Measurements from ENCODE around the gene GPR183.

Gene GPR183

DNA sequence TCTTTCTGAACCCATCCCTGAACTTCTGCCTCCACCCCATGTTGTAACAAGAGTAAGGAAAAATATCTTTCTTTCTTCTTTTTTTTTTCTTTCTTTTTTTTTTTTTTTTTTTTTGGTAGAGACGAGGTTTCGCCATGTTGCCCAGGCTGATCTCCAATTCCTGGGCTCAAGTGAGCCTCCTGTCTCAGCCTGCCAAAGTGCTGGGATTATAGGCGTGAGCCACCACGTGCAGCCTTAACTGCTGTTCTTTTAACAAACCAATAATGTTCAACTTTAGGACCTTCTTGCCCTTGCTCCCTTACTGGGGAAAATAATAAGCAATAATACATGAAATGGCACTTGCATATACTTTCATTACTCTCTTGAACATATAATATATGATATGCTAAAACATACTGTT, 19.6 kb downstream of the GPR183 start:
- TF ChIP-seq, protein P1, sequence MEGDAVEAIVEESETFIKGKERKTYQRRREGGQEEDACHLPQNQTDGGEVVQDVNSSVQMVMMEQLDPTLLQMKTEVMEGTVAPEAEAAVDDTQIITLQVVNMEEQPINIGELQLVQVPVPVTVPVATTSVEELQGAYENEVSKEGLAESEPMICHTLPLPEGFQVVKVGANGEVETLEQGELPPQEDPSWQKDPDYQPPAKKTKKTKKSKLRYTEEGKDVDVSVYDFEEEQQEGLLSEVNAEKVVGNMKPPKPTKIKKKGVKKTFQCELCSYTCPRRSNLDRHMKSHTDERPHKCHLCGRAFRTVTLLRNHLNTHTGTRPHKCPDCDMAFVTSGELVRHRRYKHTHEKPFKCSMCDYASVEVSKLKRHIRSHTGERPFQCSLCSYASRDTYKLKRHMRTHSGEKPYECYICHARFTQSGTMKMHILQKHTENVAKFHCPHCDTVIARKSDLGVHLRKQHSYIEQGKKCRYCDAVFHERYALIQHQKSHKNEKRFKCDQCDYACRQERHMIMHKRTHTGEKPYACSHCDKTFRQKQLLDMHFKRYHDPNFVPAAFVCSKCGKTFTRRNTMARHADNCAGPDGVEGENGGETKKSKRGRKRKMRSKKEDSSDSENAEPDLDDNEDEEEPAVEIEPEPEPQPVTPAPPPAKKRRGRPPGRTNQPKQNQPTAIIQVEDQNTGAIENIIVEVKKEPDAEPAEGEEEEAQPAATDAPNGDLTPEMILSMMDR (IDR thresholded peaks at IDR 0.05; ENCODE audit: low read depth, low read length, missing control alignments), result no peak
- no peak for DNase-seq (ENCODE audit: low read depth)
- in situ Hi-C loops (cut with HindIII; ENCODE audit: low sequenced_read_pairs), result no loop called here
- no peak overlapping the region for H3K4me3 ChIP-seq (ENCODE audit: low read depth, low read length)

GRCh38 chr13:99285432-99286182, 21.6 kb downstream of the GPR183 start:
- no peak overlapping the region for H3K4me3 ChIP-seq (ENCODE audit: low read depth, low read length)
- no peak for DNase-seq (ENCODE audit: low read depth)
- in situ Hi-C loops (cut with HindIII; ENCODE audit: low sequenced_read_pairs), result no loop called here
- TF ChIP-seq, protein P1 (IDR thresholded peaks at IDR 0.05; ENCODE audit: low read depth, low read length, missing control alignments), result no peak

- no peak for DNase-seq (ENCODE audit: low read depth)
- no peak overlapping the region for H3K4me3 ChIP-seq (ENCODE audit: low read depth, low read length)
- in situ Hi-C loops (cut with HindIII; ENCODE audit: low sequenced_read_pairs), result no loop called here
- TF ChIP-seq, protein P1 (IDR thresholded peaks at IDR 0.05; ENCODE audit: low read depth, low read length, missing control alignments), result no peak
Observed at GRCh38 chr13:99282264-99283231, 24.7 kb downstream of the GPR183 start.

DNA sequence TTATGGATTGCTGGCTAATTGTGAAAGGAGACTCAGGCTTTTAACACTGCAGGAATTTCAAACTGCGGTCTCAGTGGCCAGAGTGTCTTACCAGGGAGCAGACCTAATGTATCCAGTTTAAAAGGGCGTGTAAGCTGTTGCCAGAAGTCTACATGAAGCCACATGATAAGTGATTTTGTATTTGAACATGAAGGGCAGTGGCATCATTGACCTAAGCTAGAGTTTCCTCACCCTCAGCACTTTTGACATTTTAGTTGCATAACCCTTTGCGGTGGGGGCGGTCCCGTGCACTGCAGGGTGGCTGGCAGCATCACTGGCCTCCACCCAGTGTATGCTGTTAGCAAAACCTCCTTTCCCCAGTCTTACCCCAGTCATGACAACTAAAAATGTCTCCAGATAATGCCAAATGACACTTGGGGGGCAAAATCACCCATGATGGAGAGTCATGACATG, 25.4 kb downstream of the GPR183 start:
- DNase-seq (ENCODE audit: low read depth), result no peak
- in situ Hi-C loops (cut with HindIII; ENCODE audit: low sequenced_read_pairs), result no loop called here
- TF ChIP-seq, protein P1 (IDR thresholded peaks at IDR 0.05; ENCODE audit: low read depth, low read length, missing control alignments), result no peak
- H3K4me3 ChIP-seq (ENCODE audit: low read depth, low read length), result no peak overlapping the region

GRCh38 chr13:99280166-99280565, 27.0 kb downstream of the GPR183 start:
- TF ChIP-seq, protein P1 (IDR thresholded peaks at IDR 0.05; ENCODE audit: low read depth, low read length, missing control alignments), result no peak
- in situ Hi-C loops (cut with HindIII; ENCODE audit: low sequenced_read_pairs), result no loop called here
- no peak for DNase-seq (ENCODE audit: low read depth)
- H3K4me3 ChIP-seq (ENCODE audit: low read depth, low read length), result no peak overlapping the region

DNA sequence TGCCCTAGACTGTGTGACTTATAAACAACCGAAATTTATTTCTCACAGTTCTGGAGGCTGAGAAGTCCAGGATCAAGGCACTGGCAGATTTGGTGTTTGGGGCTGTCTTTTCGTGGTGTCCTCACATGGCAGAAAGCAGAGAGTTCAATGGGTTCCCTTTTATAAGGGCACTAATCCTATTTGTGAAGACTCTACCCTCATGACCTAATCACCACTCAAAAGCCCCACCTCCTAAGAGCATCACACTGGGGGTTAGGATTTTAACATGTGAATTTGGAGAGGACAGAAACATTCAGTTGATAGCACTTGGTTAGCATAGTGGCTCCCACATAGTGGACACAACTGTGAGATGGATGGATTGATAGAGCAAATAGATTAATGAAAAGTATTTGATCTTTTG, 27.6 kb downstream of the GPR183 start:
- TF ChIP-seq, protein P1 (IDR thresholded peaks at IDR 0.05; ENCODE audit: low read depth, low read length, missing control alignments), result no peak
- no peak overlapping the region for H3K4me3 ChIP-seq (ENCODE audit: low read depth, low read length)
- in situ Hi-C loops (cut with HindIII; ENCODE audit: low sequenced_read_pairs), result loop anchor here (5.0 kb wide), 1 partner anchor 33 kb away; no protein-coding TSS in a partner anchor
- DNase-seq (ENCODE audit: low read depth), result no peak
